ENCODE measurements around the gene NDUFA13.

DNA sequence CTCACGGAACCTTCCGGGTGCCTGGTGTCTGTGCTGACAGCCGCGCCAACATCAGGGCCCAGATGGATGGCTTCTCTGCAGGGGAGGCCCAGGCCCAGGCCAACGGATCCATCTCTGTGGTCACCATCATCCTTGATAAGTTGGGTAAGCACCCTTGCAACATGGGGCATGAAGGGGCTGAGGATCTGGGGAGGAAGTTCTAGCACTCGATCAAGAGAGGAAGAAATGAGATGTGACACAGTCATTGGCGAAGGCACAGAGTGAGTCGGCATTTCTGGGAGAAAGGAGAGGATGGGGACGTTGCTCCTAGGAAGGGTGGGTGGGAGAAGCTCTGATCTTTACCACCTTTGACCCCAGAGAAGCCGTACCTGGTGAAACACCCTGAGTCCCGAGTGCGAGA lies 26.5 kb downstream of the NDUFA13 start:
- TF ChIP-seq, protein P1, sequence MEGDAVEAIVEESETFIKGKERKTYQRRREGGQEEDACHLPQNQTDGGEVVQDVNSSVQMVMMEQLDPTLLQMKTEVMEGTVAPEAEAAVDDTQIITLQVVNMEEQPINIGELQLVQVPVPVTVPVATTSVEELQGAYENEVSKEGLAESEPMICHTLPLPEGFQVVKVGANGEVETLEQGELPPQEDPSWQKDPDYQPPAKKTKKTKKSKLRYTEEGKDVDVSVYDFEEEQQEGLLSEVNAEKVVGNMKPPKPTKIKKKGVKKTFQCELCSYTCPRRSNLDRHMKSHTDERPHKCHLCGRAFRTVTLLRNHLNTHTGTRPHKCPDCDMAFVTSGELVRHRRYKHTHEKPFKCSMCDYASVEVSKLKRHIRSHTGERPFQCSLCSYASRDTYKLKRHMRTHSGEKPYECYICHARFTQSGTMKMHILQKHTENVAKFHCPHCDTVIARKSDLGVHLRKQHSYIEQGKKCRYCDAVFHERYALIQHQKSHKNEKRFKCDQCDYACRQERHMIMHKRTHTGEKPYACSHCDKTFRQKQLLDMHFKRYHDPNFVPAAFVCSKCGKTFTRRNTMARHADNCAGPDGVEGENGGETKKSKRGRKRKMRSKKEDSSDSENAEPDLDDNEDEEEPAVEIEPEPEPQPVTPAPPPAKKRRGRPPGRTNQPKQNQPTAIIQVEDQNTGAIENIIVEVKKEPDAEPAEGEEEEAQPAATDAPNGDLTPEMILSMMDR (IDR thresholded peaks at IDR 0.05): no peak
- TF ChIP-seq POLR2AphosphoS5 (IDR thresholded peaks at IDR 0.05; ENCODE audit: insufficient read depth in 1 of 2, low read depth in 1 of 2): no peak
